Choroid plexus epithelial cell (primary cell): ENCODE results near the gene BTBD16.
A peak's percentile ranks its signal among the peaks of the same experiment; 100 is the strongest.

Experiments
- DNase-seq: peaks from one replicate; pipeline ENCODE4 v3.0.0-alpha.2; 2010; ENCODE audit warnings: low read depth
- H3K4me3 ChIP-seq: 2 replicates; pipeline ENCODE4 v1.5.1; 2011; ENCODE audit warnings: low read depth, mild to moderate bottlenecking, control low read depth, low read length, moderate library complexity
- TF ChIP-seq, protein P1 (sequence below): conservative IDR thresholded peaks from 2 replicates; pipeline ENCODE4 v1.5.1; 2011; ENCODE audit warnings: low read depth, mild to moderate bottlenecking, control low read depth, inconsistent platforms, low read length, moderate library complexity

The BTBD16 gene

GRCh38 chr10:122298206-122298597 lies 27.1 kb downstream of the BTBD16 start:
- H3K4me3 ChIP-seq = no peak overlapping the region
- DNase-seq = no peak
- TF ChIP-seq, protein P1, sequence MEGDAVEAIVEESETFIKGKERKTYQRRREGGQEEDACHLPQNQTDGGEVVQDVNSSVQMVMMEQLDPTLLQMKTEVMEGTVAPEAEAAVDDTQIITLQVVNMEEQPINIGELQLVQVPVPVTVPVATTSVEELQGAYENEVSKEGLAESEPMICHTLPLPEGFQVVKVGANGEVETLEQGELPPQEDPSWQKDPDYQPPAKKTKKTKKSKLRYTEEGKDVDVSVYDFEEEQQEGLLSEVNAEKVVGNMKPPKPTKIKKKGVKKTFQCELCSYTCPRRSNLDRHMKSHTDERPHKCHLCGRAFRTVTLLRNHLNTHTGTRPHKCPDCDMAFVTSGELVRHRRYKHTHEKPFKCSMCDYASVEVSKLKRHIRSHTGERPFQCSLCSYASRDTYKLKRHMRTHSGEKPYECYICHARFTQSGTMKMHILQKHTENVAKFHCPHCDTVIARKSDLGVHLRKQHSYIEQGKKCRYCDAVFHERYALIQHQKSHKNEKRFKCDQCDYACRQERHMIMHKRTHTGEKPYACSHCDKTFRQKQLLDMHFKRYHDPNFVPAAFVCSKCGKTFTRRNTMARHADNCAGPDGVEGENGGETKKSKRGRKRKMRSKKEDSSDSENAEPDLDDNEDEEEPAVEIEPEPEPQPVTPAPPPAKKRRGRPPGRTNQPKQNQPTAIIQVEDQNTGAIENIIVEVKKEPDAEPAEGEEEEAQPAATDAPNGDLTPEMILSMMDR = no peak

- H3K4me3 ChIP-seq = no peak overlapping the region
- DNase-seq = peak; percentile 89
- TF ChIP-seq, protein P1 = peak; percentile 92
Measured at GRCh38 chr10:122298598-122299301, 27.7 kb downstream of the BTBD16 start.

GRCh38 chr10:122299423-122300075 lies 28.5 kb downstream of the BTBD16 start:
- H3K4me3 ChIP-seq = no peak overlapping the region
- TF ChIP-seq, protein P1 = no peak
- no peak for DNase-seq

- TF ChIP-seq, protein P1 = no peak
- no peak overlapping the region for H3K4me3 ChIP-seq
- peak; percentile 73 for DNase-seq
Measured at GRCh38 chr10:122301055-122301810, 30.1 kb downstream of the BTBD16 start.

- DNase-seq = no peak
- TF ChIP-seq, protein P1 = no peak
- H3K4me3 ChIP-seq = no peak overlapping the region
Measured at GRCh38 chr10:122301811-122302115, 30.7 kb downstream of the BTBD16 start.

DNA sequence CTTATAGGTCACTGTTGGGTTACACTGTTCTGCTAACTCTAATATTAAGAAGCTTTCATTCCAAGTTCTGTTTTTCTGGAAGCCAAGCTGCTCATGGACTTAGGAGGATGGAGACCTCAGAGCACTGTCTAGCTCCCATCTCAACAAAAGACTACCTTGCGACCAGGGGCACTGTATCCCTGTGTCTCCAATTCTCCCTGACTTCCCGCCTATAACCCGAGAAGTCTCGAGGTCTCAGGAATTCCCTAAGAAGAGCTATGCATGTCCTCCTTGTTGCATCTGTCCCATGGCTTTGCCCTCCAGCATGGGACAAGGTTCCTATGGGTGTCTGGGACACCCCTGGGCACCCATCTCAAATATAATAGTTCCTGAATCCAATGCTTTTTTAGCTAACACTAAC lies 31.2 kb downstream of the BTBD16 start:
- TF ChIP-seq, protein P1 = no peak
- DNase-seq = no peak

More for the DNA sequence above, 31.2 kb downstream of the BTBD16 start:
- H3K4me3 ChIP-seq = no peak overlapping the region
